Panc1 (cell line): ENCODE results near the gene MYO5B. TPM values are rescaled to one million over a fixed set of nuclear protein-coding genes. Genes with fewer than 3 reads are reported as not detected.
"Not testable (repeated sequence)": the region's sequence is repeated elsewhere in the genome, so short reads cannot be mapped to it uniquely, and the experiment has no call there.

ENCODE experiments used
- ATAC-seq: fragments of 200-7000 bp; cut with Tn5 transposase; 2 replicates; pipeline ENCODE4 v1.9.1; 2020; ENCODE audit warnings: mild to moderate bottlenecking, moderate library complexity
- Bru-seq: library from RNA; stranded (reverse); fragments of 400-500 nt; gene quantifications from one replicate; lab custom pipeline; 2021; lab: Mats Ljungman, UMichigan
- BruChase-seq, 2 experiments: library from RNA; stranded (reverse); fragments of 400-500 nt; gene quantifications; one replicate each; lab custom pipeline; 2021; lab: Mats Ljungman, UMichigan
- BruUV-seq: library from RNA; stranded (reverse); fragments of 400-500 nt; replicated peaks from 2 replicates; lab custom pipeline; 2021; lab: Mats Ljungman, UMichigan
- CTCF ChIA-PET: fragments of 300-600 bp; sonication (Branson Sonifier 250); formaldehyde crosslinking; loops from one replicate; lab custom pipeline; 2022; ENCODE audit warnings: antibody characterized with exemption; lab: Charles Lee
- POLR2A ChIA-PET: fragments of 300-600 bp; sonication (Branson Sonifier 250); formaldehyde crosslinking; loops from one replicate; lab custom pipeline; 2022; ENCODE audit warnings: antibody characterized with exemption; lab: Charles Lee
- DNase-seq: peaks from one replicate; pipeline ENCODE4 v3.0.0-alpha.2; 2010; ENCODE audit warnings: low read depth, low spot score
- H3K27ac ChIP-seq: 2 replicates; pipeline ENCODE4 v1.5.1; 2011; ENCODE audit warnings: mild to moderate bottlenecking, low read length, inconsistent platforms
- H3K27me3 ChIP-seq: fragments of 200-500 bp; sonication (Bioruptor generic); 2 replicates; pipeline ENCODE4 v1.6.0; 2014; ENCODE audit warnings: low read length, inconsistent platforms; ENCODE audit not compliant: control insufficient read depth, insufficient read depth
- H3K36me3 ChIP-seq: fragments of 200-500 bp; sonication (Bioruptor generic); 2 replicates; pipeline ENCODE4 v1.5.1; 2014; ENCODE audit warnings: inconsistent platforms, mild to moderate bottlenecking, low read length, moderate library complexity; ENCODE audit not compliant: control insufficient read depth, insufficient read depth
- H3K4me1 ChIP-seq: 2 replicates; pipeline ENCODE4 v1.5.1; 2011; ENCODE audit warnings: inconsistent platforms, mild to moderate bottlenecking, low read length, moderate library complexity; ENCODE audit not compliant: control insufficient read depth, insufficient read depth
- H3K4me3 ChIP-seq, 2 experiments: 2 replicates each; pipeline ENCODE4 v1.5.1; 2011 to 2012; ENCODE audit warnings: low read depth in 2 of 2, low read length in 2 of 2, mild to moderate bottlenecking in 2 of 2, inconsistent platforms in 1 of 2, moderate library complexity in 1 of 2
- H3K9me3 ChIP-seq: fragments of 200-500 bp; sonication (Bioruptor generic); 2 replicates; pipeline ENCODE4 v1.5.1; 2014; ENCODE audit warnings: low read depth, mild to moderate bottlenecking, inconsistent platforms, low read length, moderate library complexity; ENCODE audit not compliant: control insufficient read depth, insufficient read depth
- CTCF ChIP-seq: fragments of 450-650 bp; IDR thresholded peaks from 2 replicates; pipeline ENCODE4 v1.5.1; 2017; ENCODE audit warnings: mild to moderate bottlenecking
- POLR2AphosphoS5 ChIP-seq: IDR thresholded peaks from 2 replicates; pipeline ENCODE4 v1.6.1; 2012; ENCODE audit warnings: mild to moderate bottlenecking, low read depth, low read length, moderate library complexity
- SIN3A ChIP-seq: IDR thresholded peaks from 2 replicates; pipeline ENCODE4 v1.6.1; 2012; ENCODE audit warnings: low read depth, mild to moderate bottlenecking, low read length, moderate library complexity, borderline replicate concordance; ENCODE audit not compliant: insufficient read depth
- TCF7L2 ChIP-seq: IDR thresholded peaks from 2 replicates; pipeline ENCODE4 v1.6.1; 2011; ENCODE audit warnings: mild to moderate bottlenecking, low read depth, low read length, inconsistent platforms
- in situ Hi-C: cut with HindIII; loops from 2 replicates; pipeline ENCODE4 v1.10.0; 2016; ENCODE audit warnings: low sequenced_read_pairs, low pct_unique_long_range_greater_than_20kb
- intact Hi-C: fragments of 100-400 bp; cut with micrococcal nuclease; formaldehyde crosslinking; loops from one replicate; pipeline ENCODE4 v1.10.0; 2022; ENCODE audit not compliant: unreplicated experiment
- long read RNA-seq: library from polyadenylated mRNA; unstranded; transcript quantifications from one replicate; pipeline ENCODE4 v2.0.0, GENCODE V29; 2021; ENCODE audit not compliant: unreplicated experiment
- polyA plus RNA-seq: library from polyadenylated mRNA; unstranded; fragments of >200 nt; gene quantifications from one replicate; pipeline ENCODE4 v1.2.1, GENCODE V29; 2012; ENCODE audit warnings: missing spikeins; ENCODE audit not compliant: insufficient read length
- total RNA-seq: library from RNA; stranded (reverse); gene quantifications from one replicate; pipeline ENCODE4 v1.2.1, GENCODE V29; 2021; ENCODE audit not compliant: unreplicated experiment
- TF ChIP-seq, protein P1 (sequence below), 2 experiments: IDR thresholded peaks; 2 replicates each; pipeline ENCODE4 v1.6.1; 2011 to 2012; ENCODE audit warnings: low read depth in 2 of 2, control low read depth in 1 of 2, low read length in 1 of 2, mild to moderate bottlenecking in 1 of 2, moderate library complexity in 1 of 2; ENCODE audit not compliant: insufficient read depth in 1 of 2

The MYO5B gene
- total RNA-seq (0.31 TPM), Bru-seq, nascent RNA (percentile 14 among the genes with signal in this experiment), BruChase-seq, experiment 1, labeled RNA remaining after a 2-hour chase (percentile 14 among the genes with signal in this experiment), BruChase-seq, experiment 2, labeled RNA remaining after a 6-hour chase (percentile 16 among the genes with signal in this experiment)
- 0.07 TPM for polyA plus RNA-seq
- long read RNA-seq, partial matches to known transcripts = 1 of 1 reads
- long read RNA-seq, other reads (novel, unspliced or antisense) = 0 of 1 reads

- POLR2A ChIA-PET = no interaction called here
- Histone ChIP-seq H3K9me3 (no peaks in the 10 kb centered on the region), H3K27me3 (peaks cover 10% of the 10 kb centered on the region; the same call in 1 of the 2 replicates), H3K36me3 (no peaks in the 10 kb centered on the region; the same call in 1 of the 2 replicates), H3K4me3 (peak within 1 kb of the TSS; percentile 26 to 37; a peak in 3 of 4 replicates), H3K4me1 (no peaks in the 10 kb centered on the region), H3K27ac (no peak within 1 kb of the TSS)
- intact Hi-C loops = loop anchor here (10.0 kb wide), 1 partner anchor 180 kb away; no protein-coding TSS in a partner anchor
- no peak for DNase-seq
- ATAC-seq = peak; percentile 87
- TF ChIP-seq POLR2AphosphoS5 = no peak
- peak; percentile 72 for TF ChIP-seq CTCF
- no TSS peak for BruUV-seq
- CTCF ChIA-PET = interaction anchor here (0.6 kb wide), 4 partner anchors 16 to 466 kb away, joined by 3 to 7 read pairs (median 4); no protein-coding TSS in a partner anchor
- in situ Hi-C loops = no loop called here
Measured at GRCh38 chr18:50194631-50195532, at the start of gene MYO5B. Gene MYO5B (minus strand): TSS chr18:50195147. CDS start chr18:50194793, 354 bp downstream.

GRCh38 chr18:50241768-50242167 is 46.8 kb upstream of the MYO5B start:
- H3K27ac ChIP-seq, POLR2A ChIA-PET, H3K27me3 ChIP-seq, H3K9me3 ChIP-seq, CTCF ChIA-PET, in situ Hi-C loops, H3K4me1 ChIP-seq, H3K36me3 ChIP-seq, ATAC-seq, DNase-seq, BruUV-seq, H3K4me3 ChIP-seq, intact Hi-C loops: not testable (repeated sequence)

DNA sequence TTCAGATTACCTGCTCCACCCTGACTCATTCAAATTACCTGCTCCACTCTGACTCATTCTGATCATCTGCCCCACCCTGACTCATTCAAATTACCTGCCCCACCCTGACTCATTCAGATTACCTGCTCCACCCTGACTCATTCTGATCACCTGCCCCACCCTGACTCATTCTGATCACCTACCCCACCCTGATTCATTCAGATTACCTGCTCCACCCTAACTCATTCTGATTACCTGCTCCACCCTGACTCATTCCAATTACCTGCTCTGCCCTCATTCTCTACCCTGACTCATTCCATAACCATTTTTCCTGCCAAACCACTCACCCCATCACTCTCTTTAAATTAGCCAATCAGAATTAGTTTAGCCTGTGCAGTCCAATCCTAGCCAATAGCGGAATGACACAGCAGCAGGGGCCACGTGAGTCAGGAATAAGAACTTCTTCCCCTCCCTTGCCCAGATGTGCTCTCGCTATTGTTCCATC is 45.2 kb upstream of the MYO5B start:
- TF ChIP-seq TCF7L2 = no peak
- TF ChIP-seq CTCF = no peak
- TF ChIP-seq POLR2AphosphoS5 = no peak
- TF ChIP-seq, protein P1, sequence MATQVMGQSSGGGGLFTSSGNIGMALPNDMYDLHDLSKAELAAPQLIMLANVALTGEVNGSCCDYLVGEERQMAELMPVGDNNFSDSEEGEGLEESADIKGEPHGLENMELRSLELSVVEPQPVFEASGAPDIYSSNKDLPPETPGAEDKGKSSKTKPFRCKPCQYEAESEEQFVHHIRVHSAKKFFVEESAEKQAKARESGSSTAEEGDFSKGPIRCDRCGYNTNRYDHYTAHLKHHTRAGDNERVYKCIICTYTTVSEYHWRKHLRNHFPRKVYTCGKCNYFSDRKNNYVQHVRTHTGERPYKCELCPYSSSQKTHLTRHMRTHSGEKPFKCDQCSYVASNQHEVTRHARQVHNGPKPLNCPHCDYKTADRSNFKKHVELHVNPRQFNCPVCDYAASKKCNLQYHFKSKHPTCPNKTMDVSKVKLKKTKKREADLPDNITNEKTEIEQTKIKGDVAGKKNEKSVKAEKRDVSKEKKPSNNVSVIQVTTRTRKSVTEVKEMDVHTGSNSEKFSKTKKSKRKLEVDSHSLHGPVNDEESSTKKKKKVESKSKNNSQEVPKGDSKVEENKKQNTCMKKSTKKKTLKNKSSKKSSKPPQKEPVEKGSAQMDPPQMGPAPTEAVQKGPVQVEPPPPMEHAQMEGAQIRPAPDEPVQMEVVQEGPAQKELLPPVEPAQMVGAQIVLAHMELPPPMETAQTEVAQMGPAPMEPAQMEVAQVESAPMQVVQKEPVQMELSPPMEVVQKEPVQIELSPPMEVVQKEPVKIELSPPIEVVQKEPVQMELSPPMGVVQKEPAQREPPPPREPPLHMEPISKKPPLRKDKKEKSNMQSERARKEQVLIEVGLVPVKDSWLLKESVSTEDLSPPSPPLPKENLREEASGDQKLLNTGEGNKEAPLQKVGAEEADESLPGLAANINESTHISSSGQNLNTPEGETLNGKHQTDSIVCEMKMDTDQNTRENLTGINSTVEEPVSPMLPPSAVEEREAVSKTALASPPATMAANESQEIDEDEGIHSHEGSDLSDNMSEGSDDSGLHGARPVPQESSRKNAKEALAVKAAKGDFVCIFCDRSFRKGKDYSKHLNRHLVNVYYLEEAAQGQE (IDR thresholded peaks at IDR 0.05; ENCODE audit: insufficient read depth in 1 of 2, low read depth in 2 of 2, low read length in 1 of 2) = no peak
- TF ChIP-seq SIN3A = no peak
- Histone ChIP-seq H3K27me3 (no peaks in the 10 kb centered on the region), H3K4me1 (no peaks in the 10 kb centered on the region), H3K36me3 (no peaks in the 10 kb centered on the region), H3K4me3 (no peak overlapping the region), H3K27ac (no peak overlapping the region), H3K9me3 (no peaks in the 10 kb centered on the region)
- ChIA-PET POLR2A (no interaction called here), CTCF (interaction anchor here (0.7 kb wide), 1 partner anchor 37 kb away, joined by 3 read pairs; no protein-coding TSS in a partner anchor)
- intact Hi-C loops = no loop called here
- DNase-seq = no peak
- BruUV-seq = no TSS peak
- no peak for ATAC-seq
- in situ Hi-C loops = no loop called here
